ENCODE results near the gene TNRC18.
A peak's percentile ranks its signal among the peaks of the same experiment; 100 is the strongest.

Gene TNRC18

DNA sequence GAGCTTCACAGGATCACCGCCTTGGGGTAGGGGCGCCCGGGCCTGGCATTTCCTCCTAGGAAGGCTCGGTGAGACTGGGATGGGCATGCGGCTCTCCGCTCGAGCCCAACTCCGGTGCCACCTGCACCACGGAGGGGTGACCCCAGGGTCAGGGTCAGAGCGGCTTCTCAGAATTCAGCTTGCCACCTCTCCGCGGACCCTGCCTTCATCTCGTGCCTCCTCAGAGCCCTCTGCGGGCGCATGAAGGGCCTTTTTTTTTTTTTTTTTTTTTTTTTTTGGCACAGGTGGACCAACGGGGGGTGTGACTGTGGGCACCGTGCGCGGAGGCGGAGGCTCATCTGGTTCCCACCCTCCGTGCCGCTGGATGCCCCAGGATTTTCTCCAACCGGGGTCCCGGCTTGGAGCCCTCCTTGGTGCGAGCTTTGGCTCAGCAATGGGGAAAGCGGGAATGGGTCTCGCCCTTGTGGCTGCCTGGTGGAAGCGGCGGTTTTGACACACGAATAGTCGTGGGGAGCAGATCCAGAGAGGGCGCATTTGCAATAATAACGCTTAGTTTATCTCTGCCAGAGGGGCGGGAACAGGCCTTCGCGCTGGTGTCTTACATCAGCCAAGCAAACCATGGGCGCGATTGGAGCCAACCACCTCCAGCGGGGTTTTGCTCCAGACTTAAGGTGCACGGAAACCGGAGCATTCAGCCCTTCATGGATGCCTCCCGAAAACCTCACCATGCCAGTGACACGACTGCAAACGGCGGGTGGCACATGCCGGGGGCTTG is 5.0 kb upstream of the TNRC18 start:
- DNase-seq, result no peak

DNA sequence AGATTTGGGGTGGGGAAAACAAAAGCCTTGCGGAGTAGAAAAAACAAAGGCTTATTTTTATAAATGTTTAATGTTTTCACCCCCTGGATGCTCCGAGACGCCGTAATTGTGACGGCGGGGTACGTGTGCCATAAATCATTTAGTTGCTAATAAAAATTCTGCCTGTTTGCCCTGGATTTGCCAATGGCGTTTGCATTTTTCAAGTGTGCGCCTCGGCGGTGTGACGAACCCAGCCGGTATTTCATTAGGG is 2.5 kb upstream of the TNRC18 start:
- no peak for DNase-seq

DNA sequence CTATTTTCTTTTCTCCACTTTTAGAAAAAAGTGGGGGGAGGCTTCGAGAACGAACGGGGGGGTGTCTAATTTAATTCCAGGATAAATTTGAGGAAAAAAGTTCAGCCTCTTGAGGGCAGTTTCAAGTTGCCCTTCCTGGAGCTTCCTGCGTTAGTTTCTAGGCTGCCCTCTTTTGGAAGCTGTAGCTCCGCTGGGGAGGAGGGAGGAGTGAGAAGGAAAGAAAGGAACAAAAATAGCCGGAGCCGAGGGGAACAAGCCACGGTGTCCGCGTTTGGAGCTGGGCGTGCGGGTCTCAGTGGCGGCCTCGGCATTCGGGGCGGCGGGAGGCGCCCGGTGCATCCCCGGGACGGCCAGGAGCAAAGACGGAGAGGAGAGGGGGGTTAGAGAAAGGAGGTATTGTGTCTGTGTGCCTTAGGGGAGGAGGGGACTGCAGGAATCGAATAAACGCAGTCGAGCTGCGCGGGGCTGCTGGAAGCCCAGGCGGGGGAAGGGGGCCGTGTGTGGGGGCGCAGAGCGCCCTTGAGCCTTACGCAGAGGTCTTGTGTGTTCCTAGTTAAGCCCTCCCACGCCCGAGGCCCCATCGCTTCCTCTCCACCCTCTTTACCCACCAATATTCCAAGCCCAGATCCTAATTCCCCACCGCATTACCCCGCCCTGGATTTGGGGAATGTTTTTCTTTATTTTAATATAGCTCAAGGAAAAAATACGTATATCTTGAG is 2.0 kb upstream of the TNRC18 start:
- DNase-seq, result no peak

DNA sequence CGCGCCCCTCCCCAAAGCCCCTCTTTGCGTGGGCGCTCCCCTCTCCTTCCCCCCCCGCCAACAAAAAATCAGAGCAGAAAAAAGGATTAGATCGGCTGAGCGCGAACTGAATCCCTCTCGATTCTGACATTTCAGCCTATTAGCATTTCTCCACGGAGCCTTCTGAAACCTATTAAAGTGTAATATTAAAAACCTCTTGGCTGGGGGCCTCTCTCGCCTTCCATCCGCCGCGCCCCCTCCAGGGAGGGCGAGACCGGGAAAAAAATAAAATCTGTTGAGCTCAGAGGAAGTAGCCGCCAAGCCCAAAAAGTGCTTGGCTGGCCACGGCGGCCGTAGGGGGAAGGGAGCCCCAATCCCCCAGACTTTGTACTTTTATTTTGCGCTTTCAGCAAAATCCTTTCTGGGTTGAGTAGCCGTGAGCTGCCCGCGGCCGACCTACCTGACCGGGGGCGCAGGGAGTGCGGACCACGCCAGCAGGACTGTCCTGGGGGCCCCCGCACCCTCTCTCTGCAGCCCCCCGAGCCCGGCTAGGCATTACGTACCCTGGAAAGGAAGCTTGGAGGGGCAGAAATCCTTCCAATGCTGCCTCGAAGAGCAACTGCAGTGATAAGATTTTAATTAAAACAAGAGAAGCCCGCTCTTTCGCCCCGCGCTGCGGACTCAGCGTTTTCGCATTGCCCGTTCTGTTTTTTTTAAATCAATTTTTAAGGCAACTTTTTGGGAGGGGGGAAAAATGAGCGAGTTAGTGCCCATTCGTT is 1.3 kb upstream of the TNRC18 start:
- DNase-seq, result peak; percentile 2

DNA sequence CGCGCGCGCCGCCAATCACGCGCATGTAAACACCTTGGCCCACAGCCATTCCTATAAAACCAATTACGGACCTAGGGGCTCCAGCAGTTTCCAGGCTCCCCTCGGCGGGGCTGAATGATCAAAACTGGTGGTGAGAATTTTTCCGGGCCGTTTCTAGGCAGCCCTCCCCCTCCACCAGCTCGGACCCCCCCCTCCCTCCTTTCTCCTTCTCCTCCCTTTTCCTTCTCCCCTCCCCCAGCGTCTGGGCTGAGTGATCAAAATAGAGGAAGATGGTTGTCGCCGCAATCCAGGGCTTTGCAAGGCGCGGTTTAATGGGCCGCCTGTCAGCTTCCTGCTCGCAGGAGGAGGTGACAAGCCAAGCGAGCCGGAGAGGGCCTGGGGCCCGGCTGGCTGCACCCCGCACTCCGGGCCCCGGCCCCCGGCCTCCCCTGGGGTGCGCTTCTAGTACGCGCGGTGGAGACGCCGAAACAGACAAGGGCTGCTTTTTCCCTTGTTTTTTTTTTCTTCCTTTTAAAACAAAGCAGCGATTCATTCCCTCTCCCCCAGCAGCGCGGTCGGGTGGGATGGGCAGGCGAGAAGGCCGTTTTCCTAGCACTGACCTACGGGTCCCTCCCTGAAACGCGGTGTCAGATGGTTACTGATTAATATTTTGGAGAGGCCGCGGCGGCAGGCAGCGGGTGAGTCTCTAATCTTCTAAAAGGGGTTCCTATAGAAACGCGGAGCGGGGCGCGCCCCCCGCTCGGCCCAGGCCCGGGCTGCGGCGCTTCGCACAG is 528 bp upstream of the TNRC18 start:
- DNase-seq, result no peak

DNA sequence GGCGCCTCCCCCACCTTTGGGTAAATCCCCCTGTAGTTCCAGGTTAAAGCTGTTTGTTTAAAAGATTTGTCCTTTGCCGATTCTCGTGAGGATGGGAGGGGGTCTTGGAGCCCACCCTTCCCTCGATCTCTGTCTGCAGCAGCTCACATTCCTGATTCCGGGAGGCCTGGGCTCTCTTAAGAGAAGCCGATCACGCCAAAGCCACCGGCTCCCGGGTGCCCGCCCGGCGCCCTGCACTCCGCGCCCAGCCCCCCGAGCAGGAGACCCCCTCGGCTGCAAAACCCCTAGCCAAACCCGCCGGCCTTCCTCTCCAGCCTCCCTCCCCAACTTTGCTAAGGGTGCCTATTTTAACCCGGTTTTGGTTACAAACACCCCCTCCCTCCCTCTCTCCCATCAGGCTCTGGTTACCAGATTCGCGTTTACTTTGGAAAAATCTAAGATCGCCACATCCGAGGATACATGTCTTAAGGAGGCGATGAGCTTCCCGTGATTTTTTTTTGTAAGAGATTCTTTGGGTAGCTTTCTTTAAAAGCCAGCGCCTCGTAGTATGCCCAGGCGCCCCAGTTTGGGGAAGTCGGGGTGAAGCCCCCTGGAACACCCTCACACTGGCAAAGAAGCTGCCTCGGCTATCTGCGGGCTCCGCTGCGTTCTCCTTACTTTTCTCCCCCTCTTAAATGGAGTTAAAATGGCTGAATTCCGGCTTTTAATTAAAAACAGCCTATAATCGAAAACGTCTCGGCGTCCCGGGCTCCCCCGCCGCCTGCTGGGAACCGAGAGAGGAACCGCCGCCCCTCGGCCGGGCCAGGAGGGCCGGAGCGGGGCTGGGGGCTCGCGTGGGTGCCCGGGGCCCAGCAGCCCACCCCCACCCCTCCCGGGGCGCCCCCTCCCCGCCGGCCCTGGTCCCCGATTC is 983 bp downstream of the TNRC18 start:
- DNase-seq, result no peak

DNA sequence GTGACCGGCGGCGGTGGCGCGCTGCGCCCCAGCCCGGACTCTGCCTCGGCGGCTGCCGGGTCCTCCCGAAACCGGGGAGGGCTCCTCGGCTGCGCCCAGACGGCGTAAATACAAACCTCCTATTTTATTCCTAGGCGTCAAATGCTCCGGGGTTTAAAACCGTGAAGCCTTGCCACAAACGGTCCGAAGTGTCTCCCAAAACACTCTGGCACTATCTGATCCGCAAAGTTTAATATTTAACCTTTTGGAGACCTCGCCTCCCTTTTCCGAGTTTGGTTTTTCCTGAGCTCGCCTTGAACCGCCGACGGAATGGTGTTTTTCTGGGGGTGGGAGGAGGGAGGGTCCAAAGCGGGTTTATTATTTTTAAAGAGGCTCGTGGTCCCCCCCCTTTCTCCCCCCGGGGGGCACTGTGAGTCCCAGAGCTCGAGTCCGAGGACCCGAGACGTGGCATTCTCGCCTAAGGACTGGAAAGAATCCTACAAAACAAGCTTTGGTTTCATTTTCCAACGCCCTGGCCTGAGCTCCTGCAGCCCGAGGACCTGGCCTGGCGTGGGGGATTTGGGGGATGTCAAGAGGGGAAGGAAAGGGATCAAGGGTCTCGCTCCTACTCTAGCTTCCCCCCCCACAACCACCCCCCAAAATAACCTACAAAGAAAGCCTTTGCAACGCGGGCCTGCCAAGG is 1.8 kb downstream of the TNRC18 start:
- DNase-seq, result no peak

DNA sequence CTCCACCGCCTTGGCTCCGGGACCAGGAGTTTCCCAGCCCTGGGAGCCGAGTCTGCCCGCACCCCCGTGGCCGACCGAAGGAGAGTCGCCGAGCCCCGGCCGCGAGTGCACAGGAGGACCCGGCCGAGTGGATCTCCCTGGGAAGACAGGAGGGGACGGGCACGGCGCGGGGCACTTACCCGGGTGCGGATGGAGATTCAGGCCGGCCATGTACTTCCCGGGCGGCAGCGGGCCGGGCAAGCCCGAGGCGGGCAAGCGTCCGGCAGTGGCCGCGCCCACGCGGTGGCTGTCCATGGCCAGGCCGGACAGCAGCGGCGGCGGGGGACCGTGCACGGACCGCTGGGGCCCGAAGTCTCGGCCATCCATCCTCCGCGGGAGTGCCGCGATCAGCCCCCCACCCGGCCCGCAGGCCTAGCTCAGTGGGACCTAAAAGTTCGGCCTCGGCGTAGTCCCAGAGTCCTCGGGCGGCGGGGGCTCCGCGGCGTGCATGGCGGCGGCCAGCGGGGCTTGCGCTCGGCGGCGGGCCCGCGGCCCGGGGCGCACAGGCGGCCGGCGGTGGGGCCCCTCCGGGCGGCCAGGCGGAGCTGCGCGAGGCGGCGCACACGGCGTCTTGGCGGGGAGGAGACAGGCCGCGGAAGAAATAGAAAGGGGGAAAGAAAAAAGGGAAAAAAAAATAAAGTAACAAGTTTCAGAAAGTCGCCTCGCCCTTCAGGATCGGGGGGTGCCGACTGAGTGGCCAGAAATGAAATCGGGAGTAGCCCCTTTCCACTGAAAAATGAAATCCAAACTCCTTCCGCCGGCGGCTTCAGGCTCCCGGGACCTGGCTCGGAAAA is 2.5 kb downstream of the TNRC18 start:
- no peak for DNase-seq

DNA sequence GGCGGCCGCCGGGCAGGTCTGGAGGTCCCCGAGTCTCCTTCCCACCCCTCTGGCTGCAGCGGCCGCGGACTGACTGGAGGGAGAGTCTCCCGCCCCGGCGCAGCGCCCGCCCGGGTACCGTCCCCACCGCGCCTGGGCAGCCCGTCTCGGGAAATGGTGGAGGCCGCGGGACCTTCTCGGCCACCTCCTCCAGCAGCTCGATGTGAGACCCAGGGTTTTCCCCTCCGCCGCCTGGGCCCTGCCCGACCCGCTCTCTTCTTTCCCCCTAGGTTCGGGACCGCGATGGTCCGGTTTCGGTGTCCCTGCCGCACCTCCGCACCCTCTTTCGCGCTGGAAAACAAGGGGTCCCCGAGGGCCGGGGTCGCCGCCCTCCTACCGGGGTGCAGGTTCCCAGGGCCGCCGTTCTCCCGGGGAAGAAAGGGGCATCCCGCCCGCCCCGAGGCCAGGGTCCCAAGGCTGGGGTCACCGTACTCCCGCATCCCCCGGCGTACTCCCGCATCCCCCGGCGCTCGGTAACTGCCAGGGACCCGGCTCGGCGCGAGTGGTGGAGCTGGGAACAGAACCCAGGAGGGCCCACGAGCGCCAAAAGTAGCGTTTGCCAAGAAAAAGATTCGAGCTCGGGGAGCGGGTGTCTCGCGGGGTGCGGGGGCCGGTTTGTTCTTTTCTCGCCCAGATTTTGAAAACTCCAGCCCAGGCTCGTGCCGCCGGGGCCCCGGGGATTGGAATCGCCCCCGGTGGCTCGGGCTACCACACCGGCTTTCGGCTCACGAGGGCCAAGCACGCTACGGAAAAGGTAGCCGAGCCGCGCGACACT is 3.4 kb downstream of the TNRC18 start:
- DNase-seq, result no peak

DNA sequence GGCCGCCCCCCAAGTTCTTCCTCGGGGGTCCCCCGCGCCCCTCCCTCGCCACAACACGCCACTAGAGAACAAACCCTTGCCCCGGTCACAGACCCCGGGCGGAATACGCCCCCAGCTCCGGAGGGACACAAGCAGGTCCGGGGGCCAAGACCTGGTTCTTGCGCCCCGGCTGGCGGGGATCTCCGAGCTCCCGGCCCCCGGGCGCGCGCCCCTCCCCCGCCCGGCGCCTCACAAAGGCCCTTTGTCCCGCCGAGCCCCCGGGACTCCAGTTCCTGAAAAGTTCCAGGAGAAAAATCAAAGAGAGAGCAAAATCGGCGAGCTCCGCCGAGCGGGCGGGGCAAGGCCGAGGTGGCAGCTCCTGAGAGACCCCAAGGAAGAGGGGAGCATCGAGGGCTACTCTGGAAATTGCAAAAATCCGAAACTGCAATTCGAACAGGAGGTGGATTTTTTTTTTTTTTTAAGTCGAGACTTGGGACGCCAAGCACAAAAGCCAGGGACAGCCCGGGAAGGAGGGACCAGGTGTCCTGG is 4.0 kb downstream of the TNRC18 start:
- DNase-seq, result no peak

DNA sequence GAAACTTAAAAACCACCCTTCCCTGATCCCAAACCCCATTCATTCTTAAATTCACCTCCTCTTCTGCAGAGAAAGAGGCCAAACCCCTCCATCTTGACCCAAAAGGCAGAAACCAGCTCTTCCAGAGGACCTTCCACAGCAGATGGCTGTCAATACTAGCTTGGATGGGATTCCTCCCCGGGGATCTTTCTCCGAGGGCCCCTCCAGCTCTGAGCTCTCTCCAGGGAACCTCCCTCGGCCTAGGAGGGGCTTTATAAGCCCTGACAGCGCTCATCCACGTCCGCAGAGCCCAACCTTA is 5.4 kb downstream of the TNRC18 start:
- no peak for DNase-seq

DNA sequence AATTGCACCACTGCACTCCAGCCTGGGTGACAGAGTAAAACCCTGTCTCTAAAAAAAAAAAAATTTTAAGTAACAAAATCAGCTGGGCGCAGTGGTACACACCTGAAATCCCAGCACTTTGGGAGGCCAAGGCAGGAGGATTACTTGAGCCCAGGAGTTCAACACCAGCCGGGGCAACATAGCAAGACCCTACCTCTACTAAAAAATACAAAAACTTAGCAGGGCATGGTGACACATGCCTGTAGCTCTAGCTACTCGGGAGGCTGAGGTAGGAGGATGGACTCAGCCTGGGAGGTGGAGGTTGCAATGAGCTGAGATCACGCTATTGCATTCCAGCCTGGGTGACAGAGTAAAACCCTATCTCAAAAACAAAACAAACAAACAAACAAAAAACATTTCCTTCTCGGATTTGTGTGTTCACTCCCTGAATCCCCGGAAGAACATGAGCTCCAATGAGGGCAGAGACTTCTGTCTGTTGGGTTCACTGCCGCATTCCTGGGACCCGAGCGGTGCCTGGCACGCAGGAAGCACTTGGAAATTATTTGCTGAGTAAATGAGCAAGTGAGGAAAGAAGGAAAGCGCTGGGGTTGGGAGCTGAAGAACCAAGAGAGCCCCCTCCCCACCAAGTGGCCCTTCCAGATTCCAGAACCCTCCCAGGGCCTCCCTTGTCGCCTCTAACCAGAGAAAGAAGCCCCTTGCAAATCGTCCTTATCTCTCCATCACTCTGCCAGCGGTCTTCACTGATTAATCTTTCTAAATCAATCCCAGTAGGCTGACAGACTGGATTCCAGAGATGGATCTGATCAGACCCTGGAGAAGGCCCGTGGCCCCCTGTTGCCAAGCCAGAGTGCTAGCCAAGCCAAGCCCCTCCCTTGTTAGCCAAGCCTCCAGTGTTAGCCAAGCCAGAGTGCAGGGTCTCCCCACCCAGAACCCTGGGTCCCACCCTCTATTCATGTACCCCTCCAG is 6.2 kb downstream of the TNRC18 start:
- no peak for DNase-seq

DNA sequence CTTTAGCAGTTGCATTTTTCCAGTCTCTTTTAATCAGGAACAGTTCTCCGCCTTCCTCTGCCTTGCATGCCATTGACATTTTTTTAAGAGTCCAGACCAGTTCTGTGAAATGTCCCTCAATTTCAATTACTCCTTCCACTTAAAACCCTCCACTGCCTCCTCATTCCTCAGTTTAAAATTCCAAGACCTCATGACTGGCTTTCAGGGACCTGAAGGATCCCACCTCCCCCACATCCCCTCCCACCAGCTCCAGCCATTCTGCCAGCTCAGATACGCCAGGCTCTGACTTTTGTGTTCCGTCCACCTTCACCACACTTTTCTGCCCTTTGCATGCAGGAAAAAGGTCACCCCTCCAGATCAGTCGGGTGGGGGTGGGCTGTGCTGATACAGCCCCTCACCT is 8.7 kb downstream of the TNRC18 start:
- no peak for DNase-seq

DNA sequence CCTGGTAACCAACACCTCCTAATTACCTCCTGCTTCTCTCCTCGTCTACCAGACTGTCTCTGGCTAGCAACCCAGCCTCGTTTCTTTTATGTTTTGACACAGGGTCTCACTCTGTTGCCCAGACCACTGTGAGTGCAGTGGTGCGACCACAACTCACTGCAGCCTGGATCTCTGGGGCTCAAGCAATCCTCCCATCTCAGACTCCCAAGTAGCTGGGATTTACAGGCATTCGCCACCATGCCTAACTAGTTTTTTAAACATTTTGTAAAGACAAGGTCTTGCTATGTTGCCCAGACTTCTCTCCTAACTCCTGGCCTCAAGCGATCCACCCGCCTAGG is 10.2 kb downstream of the TNRC18 start:
- no peak for DNase-seq

DNA sequence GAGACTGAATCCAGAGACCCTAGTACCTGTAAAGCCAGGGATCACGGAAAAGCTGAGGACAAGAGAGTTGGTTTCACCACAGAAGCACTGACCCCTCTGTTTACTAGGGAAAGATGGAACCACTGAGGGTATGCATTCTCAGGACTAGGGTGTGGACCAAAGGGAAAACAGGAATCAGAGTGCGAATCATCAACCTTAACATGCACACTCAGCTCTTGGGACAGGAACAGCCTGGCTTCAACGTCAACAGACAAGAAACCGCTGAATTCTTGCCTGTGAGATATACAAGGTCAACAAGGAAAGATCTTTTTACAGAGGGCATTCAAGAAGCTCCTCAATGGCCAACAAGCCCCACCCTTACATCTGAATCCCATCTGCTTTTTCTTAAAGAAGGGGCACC is 14.9 kb downstream of the TNRC18 start:
- no peak for DNase-seq

DNA sequence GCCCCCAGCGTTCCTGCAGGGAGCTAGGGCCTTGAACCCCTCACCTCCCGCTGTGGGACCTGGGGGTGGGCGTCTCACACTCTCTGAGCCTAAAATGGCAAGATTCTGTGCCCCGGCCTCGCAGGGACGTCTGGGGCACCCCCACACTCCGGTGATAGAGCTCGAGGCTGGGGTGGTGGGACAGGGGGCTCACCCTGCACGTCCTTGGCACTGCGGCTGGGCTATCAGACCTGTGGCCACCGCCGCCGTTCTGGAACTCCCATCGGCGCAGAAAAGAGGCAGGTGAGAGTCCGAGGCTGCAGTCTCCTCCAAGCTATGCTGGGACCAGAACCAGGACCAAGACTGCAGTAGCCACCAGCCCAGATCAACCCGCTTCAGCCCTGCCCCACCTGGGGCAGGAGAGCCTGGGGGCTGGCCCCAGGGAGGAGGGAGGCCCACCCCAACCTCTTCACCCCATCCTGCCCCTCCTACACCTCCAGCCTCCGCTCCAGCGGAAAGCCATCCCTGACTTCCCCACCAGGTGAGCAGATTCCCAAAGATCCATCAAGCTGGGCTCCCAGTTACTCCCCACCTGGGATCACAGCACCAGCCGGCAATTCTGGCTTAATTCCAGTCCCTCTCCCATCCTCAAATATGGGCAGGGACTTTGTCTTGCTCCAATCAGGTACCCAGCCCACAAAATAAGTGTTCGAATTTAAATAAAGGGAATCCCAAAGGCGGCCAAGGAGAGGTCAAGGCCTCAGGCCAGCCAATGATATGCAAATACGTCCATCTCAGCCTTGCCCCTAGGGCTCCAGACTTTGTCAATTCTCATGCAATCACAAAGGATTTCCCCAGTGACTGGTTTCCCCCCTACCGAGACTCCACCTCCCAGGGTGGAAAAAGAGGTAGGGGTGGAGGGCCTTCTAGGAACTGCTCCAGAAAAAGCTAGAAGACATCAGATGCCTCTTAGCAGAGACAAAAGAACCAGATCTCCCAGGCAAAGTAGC is 16.4 kb downstream of the TNRC18 start:
- no peak for DNase-seq

DNA sequence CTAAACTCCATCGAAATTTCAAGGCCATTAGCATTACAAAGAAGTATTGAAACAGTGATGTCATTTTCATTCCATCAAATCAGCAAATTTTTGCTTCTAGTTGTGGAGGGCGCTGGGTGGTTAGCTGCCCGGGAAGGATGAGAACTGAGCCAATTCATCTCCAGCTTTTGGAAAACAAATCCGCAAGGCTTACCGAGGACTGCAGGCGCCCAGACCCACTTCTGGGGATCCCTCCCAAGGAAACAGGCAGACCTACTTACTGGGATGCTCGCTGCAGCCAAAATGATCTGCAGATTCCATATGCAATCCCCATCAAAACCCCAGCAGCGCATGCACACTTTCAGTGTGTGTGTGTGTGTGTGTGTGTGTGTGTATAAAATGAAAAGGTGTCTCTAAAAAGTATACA is 19.2 kb downstream of the TNRC18 start:
- no peak for DNase-seq

All from activated effector memory CD4-positive, alpha-beta T cell treated with Interleukin-2 at 50 U/mL for 16 hours (primary cell).